Myocyte (in vitro differentiated cells): ENCODE data around the gene SAMD14. TPM values are rescaled to one million over a fixed set of nuclear protein-coding genes. Genes with fewer than 3 reads are reported as not detected.

Source experiments
- DNase-seq: peaks from one replicate; pipeline ENCODE4 v3.0.0-alpha.2; 2012; ENCODE audit warnings: low read depth
- polyA plus RNA-seq: library from polyadenylated mRNA; unstranded; fragments of >200 nt; gene quantifications from one replicate; pipeline ENCODE4 v1.2.1, GENCODE V29; 2012; ENCODE audit warnings: missing spikeins
- total RNA-seq: library from RNA; depleted of rRNA; stranded (reverse); fragments of >200 nt; gene quantifications from 2 replicates; pipeline ENCODE4 v1.2.3, GENCODE V29; 2014

The SAMD14 gene
- total RNA-seq: 0.24 and 0.47 TPM in 2 replicates
- polyA plus RNA-seq: 3.6 TPM

GRCh38 chr17:50129728-50130558 lies at the start of gene SAMD14:
Gene SAMD14 (minus strand): TSS chr17:50130160. CDS start chr17:50124959, 5,201 bp downstream.
- no peak for DNase-seq

- peak; percentile 97 for DNase-seq
These were observed 48.2 kb upstream of the SAMD14 start for GRCh38 chr17:50177983-50178834.

- no peak for DNase-seq
These were observed 47.5 kb upstream of the SAMD14 start for GRCh38 chr17:50177476-50177875.

- DNase-seq: peak; percentile 52
These were observed 46.8 kb upstream of the SAMD14 start for GRCh38 chr17:50176559-50177357.

GRCh38 chr17:50175035-50175807 lies 45.3 kb upstream of the SAMD14 start:
- peak; percentile 55 for DNase-seq

GRCh38 chr17:50174444-50174843 lies 44.5 kb upstream of the SAMD14 start:
- DNase-seq: no peak

GRCh38 chr17:50173335-50173941 lies 43.5 kb upstream of the SAMD14 start:
- peak; percentile 77 for DNase-seq

GRCh38 chr17:50172936-50173334 lies 43.0 kb upstream of the SAMD14 start:
- DNase-seq: no peak

GRCh38 chr17:50172130-50172529 lies 42.2 kb upstream of the SAMD14 start:
- DNase-seq: peak; percentile 7

- DNase-seq: no peak
These were observed 41.6 kb upstream of the SAMD14 start for GRCh38 chr17:50171371-50172071.

- no peak for DNase-seq
These were observed 40.9 kb upstream of the SAMD14 start for GRCh38 chr17:50170662-50171370.

GRCh38 chr17:50169881-50170459 lies 40.0 kb upstream of the SAMD14 start:
- DNase-seq: no peak

- DNase-seq: peak; percentile 64
These were observed 39.3 kb upstream of the SAMD14 start for GRCh38 chr17:50169121-50169764.

- no peak for DNase-seq
These were observed 38.4 kb upstream of the SAMD14 start for GRCh38 chr17:50168319-50168718.

GRCh38 chr17:50167371-50167770 lies 37.4 kb upstream of the SAMD14 start:
- DNase-seq: no peak

- no peak for DNase-seq
These were observed 36.7 kb upstream of the SAMD14 start for GRCh38 chr17:50166518-50167181.

- peak; percentile 91 for DNase-seq
These were observed 36.0 kb upstream of the SAMD14 start, which contains the start of gene SGCA for GRCh38 chr17:50165867-50166517. Gene SGCA (plus strand): TSS chr17:50166005. CDS start chr17:50166041, 36 bp downstream.
